HL-60 (cell line): ENCODE results near the gene NARS2.
A peak's percentile ranks its signal among the peaks of the same experiment; 100 is the strongest.

Experiments used
- DNase-seq, 2 experiments: peaks; one replicate each; pipeline ENCODE4 v3.0.0-alpha.2; 2010 to 2020; ENCODE audit warnings: low read depth in 1 of 2, low spot score in 1 of 2
- H3K27ac ChIP-seq: fragments of 250-450 bp; sonication (Bioruptor Pico); replicated peaks from 2 replicates; pipeline ENCODE4 v1.5.1; 2020; ENCODE audit warnings: mild to moderate bottlenecking, moderate library complexity
- H3K27me3 ChIP-seq: fragments of 250-450 bp; sonication (Bioruptor Pico); 2 replicates; pipeline ENCODE4 v1.5.1; 2021; ENCODE audit warnings: mild to moderate bottlenecking, moderate library complexity; ENCODE audit not compliant: insufficient read depth, poor library complexity, severe bottlenecking
- H3K4me3 ChIP-seq: replicated peaks from 2 replicates; pipeline ENCODE4 v1.5.1; 2011; ENCODE audit warnings: mild to moderate bottlenecking, control low read depth, low read length; ENCODE audit not compliant: insufficient read depth
- CTCF ChIP-seq: IDR thresholded peaks from one replicate; pipeline ENCODE4 v1.5.1; 2011; ENCODE audit warnings: low read length, control low read depth, inconsistent platforms; ENCODE audit not compliant: insufficient read depth
- GABPA ChIP-seq: IDR thresholded peaks from 2 replicates; pipeline ENCODE4 v1.6.1; 2012; ENCODE audit warnings: low read depth
- POLR2AphosphoS5 ChIP-seq: IDR thresholded peaks from 2 replicates; pipeline ENCODE4 v1.6.1; 2012; ENCODE audit warnings: low read depth
- SPI1 ChIP-seq: IDR thresholded peaks from 2 replicates; pipeline ENCODE4 v1.6.1; 2012; ENCODE audit warnings: low read depth, mild to moderate bottlenecking, borderline replicate concordance
- TF ChIP-seq, protein P1 (sequence below): IDR thresholded peaks from 2 replicates; pipeline ENCODE4 v1.6.1; 2012; ENCODE audit warnings: low read depth; ENCODE audit not compliant: insufficient replicate concordance

The NARS2 gene

DNA sequence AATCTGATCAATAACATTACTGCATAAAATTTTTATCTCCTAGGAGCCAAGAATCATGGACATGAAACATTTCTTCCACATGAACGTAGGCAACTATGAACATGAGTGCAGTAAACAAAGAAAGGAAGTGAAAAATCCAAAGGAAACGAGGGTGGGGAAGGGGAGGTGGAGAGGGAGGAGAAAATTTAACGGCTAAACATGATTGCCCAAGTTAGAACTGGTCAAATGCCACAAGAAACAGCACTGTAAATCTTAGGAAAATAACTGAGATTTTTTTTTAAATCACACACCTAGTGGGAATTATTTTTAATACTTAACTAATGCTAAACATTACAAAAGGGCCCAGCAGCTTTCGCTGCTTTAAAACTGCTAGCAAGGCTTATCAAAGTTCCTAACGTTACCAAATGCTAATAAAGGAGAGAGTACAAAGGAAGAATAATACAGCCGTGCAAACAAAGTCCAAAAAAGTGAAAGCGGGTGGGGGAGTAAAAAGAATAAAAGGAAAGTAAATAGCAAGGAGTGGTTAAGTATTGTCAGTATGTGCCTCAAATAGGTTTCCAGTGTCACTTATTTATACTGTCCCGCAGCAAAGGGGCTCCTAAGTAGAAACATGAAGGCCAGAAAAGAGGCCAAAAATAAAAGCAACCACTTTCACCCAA is 13.7 kb downstream of the NARS2 start:
- peak; percentile 28 to 43 for DNase-seq
- Histone ChIP-seq H3K27ac (peak overlapping the region; percentile 52), H3K4me3 (no peak overlapping the region), H3K27me3 (no peaks in the 10 kb centered on the region)
- TF ChIP-seq CTCF = no peak
- TF ChIP-seq GABPA = peak; percentile 14; the same call in 1 of the 2 replicates
- TF ChIP-seq POLR2AphosphoS5 = no peak
- TF ChIP-seq SPI1 = peak; percentile 82
- TF ChIP-seq, protein P1, sequence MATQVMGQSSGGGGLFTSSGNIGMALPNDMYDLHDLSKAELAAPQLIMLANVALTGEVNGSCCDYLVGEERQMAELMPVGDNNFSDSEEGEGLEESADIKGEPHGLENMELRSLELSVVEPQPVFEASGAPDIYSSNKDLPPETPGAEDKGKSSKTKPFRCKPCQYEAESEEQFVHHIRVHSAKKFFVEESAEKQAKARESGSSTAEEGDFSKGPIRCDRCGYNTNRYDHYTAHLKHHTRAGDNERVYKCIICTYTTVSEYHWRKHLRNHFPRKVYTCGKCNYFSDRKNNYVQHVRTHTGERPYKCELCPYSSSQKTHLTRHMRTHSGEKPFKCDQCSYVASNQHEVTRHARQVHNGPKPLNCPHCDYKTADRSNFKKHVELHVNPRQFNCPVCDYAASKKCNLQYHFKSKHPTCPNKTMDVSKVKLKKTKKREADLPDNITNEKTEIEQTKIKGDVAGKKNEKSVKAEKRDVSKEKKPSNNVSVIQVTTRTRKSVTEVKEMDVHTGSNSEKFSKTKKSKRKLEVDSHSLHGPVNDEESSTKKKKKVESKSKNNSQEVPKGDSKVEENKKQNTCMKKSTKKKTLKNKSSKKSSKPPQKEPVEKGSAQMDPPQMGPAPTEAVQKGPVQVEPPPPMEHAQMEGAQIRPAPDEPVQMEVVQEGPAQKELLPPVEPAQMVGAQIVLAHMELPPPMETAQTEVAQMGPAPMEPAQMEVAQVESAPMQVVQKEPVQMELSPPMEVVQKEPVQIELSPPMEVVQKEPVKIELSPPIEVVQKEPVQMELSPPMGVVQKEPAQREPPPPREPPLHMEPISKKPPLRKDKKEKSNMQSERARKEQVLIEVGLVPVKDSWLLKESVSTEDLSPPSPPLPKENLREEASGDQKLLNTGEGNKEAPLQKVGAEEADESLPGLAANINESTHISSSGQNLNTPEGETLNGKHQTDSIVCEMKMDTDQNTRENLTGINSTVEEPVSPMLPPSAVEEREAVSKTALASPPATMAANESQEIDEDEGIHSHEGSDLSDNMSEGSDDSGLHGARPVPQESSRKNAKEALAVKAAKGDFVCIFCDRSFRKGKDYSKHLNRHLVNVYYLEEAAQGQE = no peak

- H3K27ac ChIP-seq = peak overlapping the region; percentile 52
- H3K27me3 ChIP-seq = no peaks in the 10 kb centered on the region
- no peak for DNase-seq
- no peak overlapping the region for H3K4me3 ChIP-seq
- TF ChIP-seq CTCF (no peak), GABPA (no peak), SPI1 (no peak), POLR2AphosphoS5 (no peak)
- TF ChIP-seq, protein P1 = no peak
These were observed 14.5 kb downstream of the NARS2 start for GRCh38 chr11:78560153-78560552.

DNA sequence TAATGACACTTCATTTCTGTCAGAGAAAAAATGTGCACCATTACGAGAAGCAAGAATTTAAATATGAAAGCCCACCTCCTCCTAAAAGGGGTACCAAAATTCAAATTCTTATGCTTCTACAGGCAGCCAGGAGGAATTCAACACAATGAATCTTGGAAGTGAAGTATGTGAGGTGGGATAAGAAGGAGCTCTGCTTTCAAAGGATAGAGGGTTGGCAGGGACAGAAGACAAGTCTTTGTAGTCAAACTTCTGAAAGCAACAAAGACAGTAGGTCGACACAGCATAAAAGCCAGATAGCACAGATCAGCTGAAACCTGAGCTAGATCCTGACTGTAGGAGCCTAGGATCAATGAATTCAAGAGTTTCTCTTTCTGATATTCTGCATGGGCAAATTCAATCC is 17.4 kb downstream of the NARS2 start:
- DNase-seq = no peak
- no peaks in the 10 kb centered on the region for H3K27me3 ChIP-seq
- no peak overlapping the region for H3K27ac ChIP-seq
- no peak overlapping the region for H3K4me3 ChIP-seq
- TF ChIP-seq, protein P1 = no peak
- TF ChIP-seq POLR2AphosphoS5 (no peak), SPI1 (no peak), CTCF (no peak), GABPA (no peak)
